ENCODE results near the gene MTMR3.

- TF ChIP-seq CTCF (IDR thresholded peaks at IDR 0.05; ENCODE audit: low read depth, low read length, missing input control) (no peak), ZBTB33 (IDR thresholded peaks at IDR 0.05) (no peak), SP1 (IDR thresholded peaks at IDR 0.05) (no peak), MAX (IDR thresholded peaks at IDR 0.05) (no peak), RAD21 (IDR thresholded peaks at IDR 0.05) (no peak), FOXA1 (IDR thresholded peaks at IDR 0.05) (no peak)
Measured at GRCh38 chr22:30045494-30045887, 162.5 kb downstream of the MTMR3 start.
